ENCODE data around the gene NRIP3.

The NRIP3 gene

DNA sequence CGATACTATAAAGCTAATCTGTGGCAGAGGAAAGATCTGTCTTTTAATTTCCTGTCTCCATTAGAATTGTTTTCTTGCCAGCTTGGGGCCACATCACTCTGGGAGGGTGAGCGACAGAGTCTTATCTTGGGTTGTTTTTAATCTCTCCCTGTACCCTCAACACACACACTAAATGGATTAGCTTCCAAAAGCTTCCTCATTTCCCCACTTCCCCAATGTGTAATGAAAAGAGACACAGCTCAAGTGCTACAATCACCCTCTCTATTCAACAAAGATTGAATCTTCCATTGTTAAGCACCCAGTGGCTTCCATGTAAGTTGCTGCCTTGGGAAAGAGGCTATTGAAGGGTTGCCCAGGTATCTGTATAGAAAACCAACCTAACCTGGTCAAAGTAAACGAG lies 54.9 kb downstream of the NRIP3 start:
- H3K27ac ChIP-seq (replicated peaks), result no peak overlapping the region
- peak in 1 of 2 experiments; percentile 19 for DNase-seq (ENCODE audit: low read depth in 1 of 2, low spot score in 1 of 2)
- no peaks in the 10 kb centered on the region for H3K27me3 ChIP-seq (ENCODE audit: insufficient read depth, poor library complexity, severe bottlenecking)
- no peak overlapping the region for H3K4me3 ChIP-seq (replicated peaks; ENCODE audit: insufficient read depth, low read length)
- TF ChIP-seq SPI1 (IDR thresholded peaks at IDR 0.05; ENCODE audit: borderline replicate concordance, low read depth), result peak; percentile 90
- TF ChIP-seq, protein P1, sequence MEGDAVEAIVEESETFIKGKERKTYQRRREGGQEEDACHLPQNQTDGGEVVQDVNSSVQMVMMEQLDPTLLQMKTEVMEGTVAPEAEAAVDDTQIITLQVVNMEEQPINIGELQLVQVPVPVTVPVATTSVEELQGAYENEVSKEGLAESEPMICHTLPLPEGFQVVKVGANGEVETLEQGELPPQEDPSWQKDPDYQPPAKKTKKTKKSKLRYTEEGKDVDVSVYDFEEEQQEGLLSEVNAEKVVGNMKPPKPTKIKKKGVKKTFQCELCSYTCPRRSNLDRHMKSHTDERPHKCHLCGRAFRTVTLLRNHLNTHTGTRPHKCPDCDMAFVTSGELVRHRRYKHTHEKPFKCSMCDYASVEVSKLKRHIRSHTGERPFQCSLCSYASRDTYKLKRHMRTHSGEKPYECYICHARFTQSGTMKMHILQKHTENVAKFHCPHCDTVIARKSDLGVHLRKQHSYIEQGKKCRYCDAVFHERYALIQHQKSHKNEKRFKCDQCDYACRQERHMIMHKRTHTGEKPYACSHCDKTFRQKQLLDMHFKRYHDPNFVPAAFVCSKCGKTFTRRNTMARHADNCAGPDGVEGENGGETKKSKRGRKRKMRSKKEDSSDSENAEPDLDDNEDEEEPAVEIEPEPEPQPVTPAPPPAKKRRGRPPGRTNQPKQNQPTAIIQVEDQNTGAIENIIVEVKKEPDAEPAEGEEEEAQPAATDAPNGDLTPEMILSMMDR (IDR thresholded peaks at IDR 0.05; ENCODE audit: insufficient read depth, low read length), result no peak
- TF ChIP-seq POLR2AphosphoS5 (IDR thresholded peaks at IDR 0.05; ENCODE audit: low read depth), result no peak
- no peak for TF ChIP-seq GABPA (IDR thresholded peaks at IDR 0.05; ENCODE audit: low read depth)
- no peak for TF ChIP-seq REST (IDR thresholded peaks at IDR 0.05; ENCODE audit: insufficient replicate concordance, low read depth)

- DNase-seq (ENCODE audit: low read depth in 1 of 2, low spot score in 1 of 2), result no peak
- Histone ChIP-seq H3K4me3 (replicated peaks; ENCODE audit: insufficient read depth, low read length) (no peak overlapping the region), H3K27me3 (ENCODE audit: insufficient read depth, poor library complexity, severe bottlenecking) (no peaks in the 10 kb centered on the region), H3K27ac (replicated peaks) (no peak overlapping the region)
- no peak for TF ChIP-seq GABPA (IDR thresholded peaks at IDR 0.05; ENCODE audit: low read depth)
These were observed 56.4 kb downstream of the NRIP3 start for GRCh38 chr11:8947230-8947943.

GRCh38 chr11:8942518-8943066 lies 61.2 kb downstream of the NRIP3 start, which contains the start of gene ASCL3:
Gene ASCL3, minus strand, starts transcription at chr11:8943016. Its CDS starts 4,855 bp downstream, at chr11:8938161.
- Histone ChIP-seq H3K27me3 (ENCODE audit: insufficient read depth, poor library complexity, severe bottlenecking) (no peaks in the 10 kb centered on the region), H3K27ac (replicated peaks) (no peak within 1 kb of the TSS), H3K4me3 (replicated peaks; ENCODE audit: insufficient read depth, low read length) (no peak within 1 kb of the TSS)
- no peak for DNase-seq (ENCODE audit: low read depth in 1 of 2, low spot score in 1 of 2)
- TF ChIP-seq POLR2AphosphoS5 (IDR thresholded peaks at IDR 0.05; ENCODE audit: low read depth) (no peak), REST (IDR thresholded peaks at IDR 0.05; ENCODE audit: insufficient replicate concordance, low read depth) (no peak), GABPA (IDR thresholded peaks at IDR 0.05; ENCODE audit: low read depth) (no peak), SPI1 (IDR thresholded peaks at IDR 0.05; ENCODE audit: borderline replicate concordance, low read depth) (no peak)
- TF ChIP-seq, protein P1 (IDR thresholded peaks at IDR 0.05; ENCODE audit: insufficient read depth, low read length), result no peak

DNA sequence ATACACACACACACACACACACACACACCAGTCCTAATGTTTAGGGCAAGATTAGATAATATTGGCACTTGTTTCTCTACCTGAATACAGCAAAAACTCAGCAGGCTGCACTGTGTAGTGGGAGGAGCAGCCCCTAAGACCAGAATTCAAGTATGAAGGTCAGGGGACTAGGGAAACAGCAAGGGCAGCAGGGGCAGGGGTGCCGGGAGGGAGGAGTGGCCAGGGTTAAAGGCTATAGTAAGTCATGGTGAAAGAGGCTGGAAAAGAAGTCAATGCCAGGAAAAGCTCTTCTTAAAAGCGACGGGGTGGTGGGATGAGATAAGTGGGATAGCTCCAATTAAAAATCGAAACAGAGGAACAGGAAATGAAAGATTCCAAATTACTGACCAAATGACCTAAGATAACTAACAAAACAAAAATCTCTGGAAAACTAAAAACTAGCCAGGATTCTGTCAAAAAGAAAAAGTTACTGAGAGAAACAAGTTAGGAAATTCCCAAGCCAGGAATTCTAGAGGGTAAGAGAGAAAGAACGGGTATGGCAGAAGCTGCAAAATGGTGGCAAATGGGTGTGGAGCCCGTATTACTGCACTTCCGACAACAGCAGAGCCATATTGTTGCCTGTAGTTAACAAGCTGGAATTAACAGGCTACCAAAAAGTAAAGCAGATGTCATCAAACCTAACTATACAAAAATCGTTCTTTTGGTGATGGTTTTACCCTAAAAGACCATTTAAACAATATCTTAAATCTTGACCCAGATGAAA lies 62.3 kb downstream of the NRIP3 start:
- no peak overlapping the region for H3K27ac ChIP-seq (replicated peaks)
- TF ChIP-seq REST (IDR thresholded peaks at IDR 0.05; ENCODE audit: insufficient replicate concordance, low read depth) (no peak), SPI1 (IDR thresholded peaks at IDR 0.05; ENCODE audit: borderline replicate concordance, low read depth) (no peak), GABPA (IDR thresholded peaks at IDR 0.05; ENCODE audit: low read depth) (no peak), POLR2AphosphoS5 (IDR thresholded peaks at IDR 0.05; ENCODE audit: low read depth) (no peak)
- TF ChIP-seq, protein P1 (IDR thresholded peaks at IDR 0.05; ENCODE audit: insufficient read depth, low read length), result no peak
- DNase-seq (ENCODE audit: low read depth in 1 of 2, low spot score in 1 of 2), result no peak
- no peaks in the 10 kb centered on the region for H3K27me3 ChIP-seq (ENCODE audit: insufficient read depth, poor library complexity, severe bottlenecking)
- H3K4me3 ChIP-seq (replicated peaks; ENCODE audit: insufficient read depth, low read length), result no peak overlapping the region
